PC-3 (cell line): Measurements from ENCODE around the gene HSPA9. TPM values are rescaled to one million over a fixed set of nuclear protein-coding genes. Genes with fewer than 3 reads are reported as not detected.

Experiments used
- ATAC-seq: fragments of 200-7000 bp; cut with Tn5 transposase; 2 replicates; pipeline ENCODE4 v1.9.1; 2020; ENCODE audit warnings: mild to moderate bottlenecking, moderate library complexity
- BruUV-seq: library from RNA; stranded (reverse); fragments of 400-500 nt; replicated peaks from 2 replicates; lab custom pipeline; 2021; lab: Mats Ljungman, UMichigan
- CTCF ChIA-PET: fragments of 300-600 bp; sonication (Branson Sonifier 250); formaldehyde crosslinking; loops from one replicate; lab custom pipeline; 2022; ENCODE audit warnings: antibody characterized with exemption; lab: Charles Lee
- POLR2A ChIA-PET: fragments of 300-600 bp; sonication (Branson Sonifier 250); formaldehyde crosslinking; loops from one replicate; lab custom pipeline; 2022; ENCODE audit warnings: antibody characterized with exemption; ENCODE audit not compliant: unreplicated experiment; lab: Charles Lee
- DNase-seq: peaks from one replicate; pipeline ENCODE4 v3.0.0-alpha.2; 2015
- H2AFZ ChIP-seq: fragments of 300-600 bp; sonication (generic); 2 replicates; pipeline ENCODE4 v1.6.0; 2016; ENCODE audit warnings: antibody characterized with exemption, low read length
- H3F3A ChIP-seq: fragments of 300-600 bp; sonication (generic); one replicate; pipeline ENCODE4 v1.6.0; 2017; ENCODE audit warnings: antibody characterized with exemption, low read length, control low read depth, mild to moderate bottlenecking; ENCODE audit not compliant: unreplicated experiment
- H3K27ac ChIP-seq: fragments of 300-600 bp; sonication (generic); 2 replicates; pipeline ENCODE4 v1.5.1; 2016; ENCODE audit warnings: mild to moderate bottlenecking, low read length
- H3K27me3 ChIP-seq: fragments of 300-600 bp; sonication (generic); 2 replicates; pipeline ENCODE4 v1.6.1; 2016; ENCODE audit warnings: low read length, mixed read lengths
- H3K36me3 ChIP-seq: fragments of 300-600 bp; sonication (generic); 2 replicates; pipeline ENCODE4 v1.6.1; 2016; ENCODE audit warnings: low read depth, mixed run types, low read length, mixed read lengths
- H3K4me1 ChIP-seq: fragments of 300-600 bp; sonication (generic); 2 replicates; pipeline ENCODE4 v1.5.1; 2016; ENCODE audit warnings: low read length; ENCODE audit not compliant: insufficient read depth
- H3K4me2 ChIP-seq: fragments of 300-600 bp; sonication (generic); 2 replicates; pipeline ENCODE4 v1.6.0; 2016; ENCODE audit warnings: low read length
- H3K4me3 ChIP-seq: fragments of 300-600 bp; sonication (generic); 2 replicates; pipeline ENCODE4 v1.5.1; 2016; ENCODE audit warnings: mild to moderate bottlenecking, low read length, mixed read lengths
- H3K79me2 ChIP-seq: fragments of 300-600 bp; sonication (generic); 2 replicates; pipeline ENCODE4 v1.6.1; 2017; ENCODE audit warnings: low read length, mixed read lengths
- H3K9ac ChIP-seq: fragments of 300-600 bp; sonication (generic); 2 replicates; pipeline ENCODE4 v1.6.0; 2016; ENCODE audit warnings: mild to moderate bottlenecking, low read length
- H3K9me2 ChIP-seq: fragments of 300-600 bp; sonication (generic); replicated peaks from 2 replicates; pipeline ENCODE4 v1.6.1; 2016; ENCODE audit warnings: mixed run types, low read length, mixed read lengths
- H3K9me3 ChIP-seq: fragments of 300-600 bp; sonication (generic); 2 replicates; pipeline ENCODE4 v1.6.1; 2016; ENCODE audit warnings: low read length, mixed read lengths
- H4K20me1 ChIP-seq: fragments of 300-600 bp; sonication (generic); 2 replicates; pipeline ENCODE4 v1.6.1; 2016; ENCODE audit warnings: low read length, mixed read lengths
- EZH2 ChIP-seq: fragments of 300-600 bp; sonication (generic); IDR thresholded peaks from one replicate; pipeline ENCODE4 v1.6.1; 2017; ENCODE audit warnings: antibody characterized with exemption, mild to moderate bottlenecking, low read length; ENCODE audit not compliant: unreplicated experiment
- EZH2phosphoT487 ChIP-seq: fragments of 300-600 bp; sonication (generic); IDR thresholded peaks from 2 replicates; pipeline ENCODE4 v1.6.1; 2018; ENCODE audit warnings: mild to moderate bottlenecking, antibody characterized with exemption, low read length, borderline replicate concordance
- intact Hi-C: fragments of 100-400 bp; cut with micrococcal nuclease; formaldehyde crosslinking; loops from 2 replicates; pipeline ENCODE4 v1.9.0; 2023
- total RNA-seq: library from RNA; depleted of rRNA; stranded (reverse); fragments of >200 nt; gene quantifications from 2 replicates; pipeline ENCODE4 v1.2.3, GENCODE V29; 2014
- TF ChIP-seq, protein P1 (sequence below): fragments of 300-600 bp; sonication (generic); conservative IDR thresholded peaks from 2 replicates; pipeline ENCODE4 v1.5.1; 2017; ENCODE audit warnings: antibody characterized with exemption, low read depth, mild to moderate bottlenecking, low read length

The HSPA9 gene
- total RNA-seq, 1 experiment from 2014 or later = 432 TPM

GRCh38 chr5:138600446-138600845 is 25.2 kb upstream of the HSPA9 start:
- TF ChIP-seq, protein P1, sequence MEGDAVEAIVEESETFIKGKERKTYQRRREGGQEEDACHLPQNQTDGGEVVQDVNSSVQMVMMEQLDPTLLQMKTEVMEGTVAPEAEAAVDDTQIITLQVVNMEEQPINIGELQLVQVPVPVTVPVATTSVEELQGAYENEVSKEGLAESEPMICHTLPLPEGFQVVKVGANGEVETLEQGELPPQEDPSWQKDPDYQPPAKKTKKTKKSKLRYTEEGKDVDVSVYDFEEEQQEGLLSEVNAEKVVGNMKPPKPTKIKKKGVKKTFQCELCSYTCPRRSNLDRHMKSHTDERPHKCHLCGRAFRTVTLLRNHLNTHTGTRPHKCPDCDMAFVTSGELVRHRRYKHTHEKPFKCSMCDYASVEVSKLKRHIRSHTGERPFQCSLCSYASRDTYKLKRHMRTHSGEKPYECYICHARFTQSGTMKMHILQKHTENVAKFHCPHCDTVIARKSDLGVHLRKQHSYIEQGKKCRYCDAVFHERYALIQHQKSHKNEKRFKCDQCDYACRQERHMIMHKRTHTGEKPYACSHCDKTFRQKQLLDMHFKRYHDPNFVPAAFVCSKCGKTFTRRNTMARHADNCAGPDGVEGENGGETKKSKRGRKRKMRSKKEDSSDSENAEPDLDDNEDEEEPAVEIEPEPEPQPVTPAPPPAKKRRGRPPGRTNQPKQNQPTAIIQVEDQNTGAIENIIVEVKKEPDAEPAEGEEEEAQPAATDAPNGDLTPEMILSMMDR = no peak
- TF ChIP-seq EZH2phosphoT487 (no peak), EZH2 (no peak)
- Histone ChIP-seq H3F3A (no peaks in the 10 kb centered on the region), H2AFZ (no peak overlapping the region), H3K9ac (no peak overlapping the region), H3K36me3 (no peaks in the 10 kb centered on the region), H3K9me3 (no peaks in the 10 kb centered on the region), H3K79me2 (no peaks in the 10 kb centered on the region), H3K4me3 (no peak overlapping the region), H3K9me2 (no peaks in the 10 kb centered on the region), H4K20me1 (no peaks in the 10 kb centered on the region), H3K27ac (no peak overlapping the region), H3K27me3 (no peaks in the 10 kb centered on the region), H3K4me1 (no peaks in the 10 kb centered on the region), H3K4me2 (no peak overlapping the region)
- BruUV-seq = no TSS peak
- CTCF ChIA-PET = no interaction called here
- POLR2A ChIA-PET = no interaction called here
- DNase-seq = no peak
- ATAC-seq = no peak
- intact Hi-C loops = no loop called here

GRCh38 chr5:138597661-138598400 is 22.6 kb upstream of the HSPA9 start:
- Histone ChIP-seq H3K27me3 (no peaks in the 10 kb centered on the region), H3K9me3 (no peaks in the 10 kb centered on the region), H3K9ac (no peak overlapping the region), H2AFZ (no peak overlapping the region), H3K4me3 (no peak overlapping the region), H3K79me2 (no peaks in the 10 kb centered on the region), H3K4me2 (no peak overlapping the region), H3F3A (no peaks in the 10 kb centered on the region), H4K20me1 (no peaks in the 10 kb centered on the region), H3K4me1 (no peaks in the 10 kb centered on the region), H3K27ac (no peak overlapping the region), H3K9me2 (no peaks in the 10 kb centered on the region), H3K36me3 (no peaks in the 10 kb centered on the region)
- intact Hi-C loops = no loop called here
- TF ChIP-seq EZH2 = no peak
- TF ChIP-seq, protein P1 = no peak
- TF ChIP-seq EZH2phosphoT487 = no peak
- BruUV-seq = no TSS peak
- ATAC-seq (no peak), DNase-seq (no peak)
- CTCF ChIA-PET = no interaction called here
- POLR2A ChIA-PET = no interaction called here

DNA sequence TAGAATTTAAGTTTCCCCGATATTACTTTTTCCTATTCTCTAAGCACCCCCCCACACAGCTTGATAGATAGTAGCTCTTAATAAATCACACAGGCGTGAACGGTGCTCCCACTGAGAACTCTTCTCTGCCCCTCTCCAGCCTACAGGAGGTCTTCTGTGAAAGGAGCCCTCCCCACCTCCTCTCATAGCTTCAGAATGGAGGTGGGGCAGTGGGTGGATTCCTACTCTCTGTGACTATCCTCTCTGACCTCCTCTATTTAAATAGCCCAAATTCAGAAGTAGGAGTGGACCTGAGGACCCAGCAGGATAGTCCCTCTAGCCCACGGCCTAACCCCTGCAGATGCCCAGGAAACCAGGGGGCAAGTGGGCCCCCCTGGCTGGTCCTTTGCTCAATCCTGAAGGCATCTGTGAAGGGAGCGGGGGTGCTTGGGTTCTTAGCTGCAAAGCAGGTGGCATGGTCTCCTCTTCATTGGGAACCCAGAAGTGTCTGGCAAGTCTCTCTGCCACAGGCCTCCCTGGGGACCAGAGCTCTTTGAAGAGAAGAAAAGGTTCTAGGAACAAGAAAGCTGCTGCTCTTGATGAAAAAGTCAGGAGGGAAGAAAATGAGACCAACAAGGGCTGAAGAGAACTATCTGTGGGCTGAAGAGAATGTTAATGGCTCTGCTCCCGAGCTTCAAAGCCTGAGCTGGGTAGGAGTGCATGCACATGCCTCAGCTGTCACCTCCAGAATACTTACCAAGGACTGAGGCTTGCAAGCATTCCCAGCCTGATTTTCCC is 21.1 kb upstream of the HSPA9 start:
- TF ChIP-seq EZH2 = no peak
- TF ChIP-seq, protein P1 = no peak
- TF ChIP-seq EZH2phosphoT487 = no peak
- H3K36me3 ChIP-seq = no peaks in the 10 kb centered on the region
- ATAC-seq = no peak
- no peaks in the 10 kb centered on the region for H4K20me1 ChIP-seq
- H3K9me3 ChIP-seq = no peaks in the 10 kb centered on the region
- ChIA-PET CTCF (interaction anchor here (0.6 kb wide), 1 partner anchor 566 kb away, joined by 4 read pairs; no protein-coding TSS in a partner anchor), POLR2A (no interaction called here)
- no peak overlapping the region for H2AFZ ChIP-seq
- intact Hi-C loops = no loop called here
- BruUV-seq = no TSS peak
- no peaks in the 10 kb centered on the region for H3K79me2 ChIP-seq
- H3K4me1 ChIP-seq = no peaks in the 10 kb centered on the region
- no peak overlapping the region for H3K9ac ChIP-seq
- DNase-seq = no peak
- H3F3A ChIP-seq = no peaks in the 10 kb centered on the region
- no peaks in the 10 kb centered on the region for H3K9me2 ChIP-seq
- no peak overlapping the region for H3K27ac ChIP-seq
- H3K27me3 ChIP-seq = no peaks in the 10 kb centered on the region
- H3K4me3 ChIP-seq = no peak overlapping the region
- H3K4me2 ChIP-seq = no peak overlapping the region
